ENCODE results near the gene ROPN1B. TPM values are rescaled to one million over a fixed set of nuclear protein-coding genes. Genes with fewer than 3 reads are reported as not detected.
A peak's percentile ranks its signal among the peaks of the same experiment; 100 is the strongest.
"Not testable (repeated sequence)": the region's sequence is repeated elsewhere in the genome, so short reads cannot be mapped to it uniquely, and the experiment has no call there.

The ROPN1B gene
- total RNA-seq, 1 experiment from 2014 or later = 0.46 TPM

DNA sequence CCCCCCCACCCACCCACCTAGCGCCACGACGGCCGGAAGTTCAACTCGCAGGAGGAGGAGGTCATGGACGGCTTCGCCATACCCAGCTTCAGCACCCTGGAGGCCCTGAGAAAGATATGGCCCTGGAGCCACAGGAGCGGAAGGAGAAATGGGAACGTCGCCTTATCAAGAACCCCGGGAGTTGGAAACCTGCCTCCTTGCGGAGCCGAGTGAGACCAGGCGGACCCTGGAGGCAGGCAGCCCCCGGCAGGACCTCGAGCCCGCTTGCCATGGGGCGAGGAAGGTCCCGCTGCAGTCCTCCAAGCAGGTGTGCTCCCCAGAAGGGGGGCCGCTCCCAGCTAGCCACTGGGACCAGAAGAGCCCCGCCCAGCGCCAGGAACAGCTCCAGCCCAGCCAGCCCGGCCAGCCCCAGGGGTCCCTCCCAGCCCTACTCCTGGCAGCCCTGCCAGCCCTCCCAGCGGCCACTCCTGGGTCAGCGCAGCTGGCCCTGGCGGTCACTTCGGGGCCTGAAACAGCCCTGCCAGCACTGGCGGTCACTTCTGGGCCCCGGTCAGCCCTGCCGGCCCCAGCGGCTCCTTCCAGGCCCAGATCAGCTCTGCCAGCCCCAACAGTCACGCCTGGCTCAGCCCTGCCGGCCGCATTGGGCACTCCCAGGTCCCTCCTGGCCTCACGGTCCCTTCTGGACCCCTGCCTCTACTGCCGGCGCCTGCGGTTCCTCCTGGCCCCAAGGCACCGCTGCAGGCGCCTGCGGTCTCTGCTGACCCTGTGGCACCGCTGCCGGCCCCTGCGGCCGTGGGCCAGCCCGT, 10.3 kb upstream of the ROPN1B start:
- no peak for DNase-seq (ENCODE audit: low read depth)

GRCh38 chr3:125959317-125960065, 9.5 kb upstream of the ROPN1B start:
- DNase-seq (ENCODE audit: low read depth) = no peak

- DNase-seq (ENCODE audit: low read depth) = no peak
These were observed 8.9 kb upstream of the ROPN1B start for GRCh38 chr3:125960066-125960424.

- no peak for DNase-seq (ENCODE audit: low read depth)
These were observed 8.3 kb upstream of the ROPN1B start for GRCh38 chr3:125960456-125961288.

- no peak for DNase-seq (ENCODE audit: low read depth)
These were observed 7.7 kb upstream of the ROPN1B start for GRCh38 chr3:125961289-125961589.

DNA sequence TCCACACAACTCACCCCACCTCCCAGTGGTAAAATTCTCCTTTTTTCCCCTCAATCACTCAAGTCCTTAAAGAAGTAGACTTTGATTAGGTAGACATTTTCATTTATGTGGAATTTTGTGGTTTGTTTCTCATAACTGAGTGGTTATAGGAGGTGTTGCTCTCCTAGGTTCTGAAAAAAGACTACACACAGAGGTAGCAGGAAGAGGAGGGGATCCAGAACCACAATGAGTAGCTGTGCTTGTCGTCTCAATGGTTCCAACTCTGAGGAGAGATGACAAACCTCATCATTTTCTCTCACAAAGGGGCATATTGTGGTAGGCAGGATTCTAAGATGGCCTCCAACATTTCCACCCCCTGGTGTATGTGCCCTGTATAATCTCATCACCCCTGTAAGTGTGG, 5.1 kb upstream of the ROPN1B start:
- DNase-seq (ENCODE audit: low read depth) = not testable (repeated sequence)

- DNase-seq (ENCODE audit: low read depth) = no peak
These were observed 3.5 kb upstream of the ROPN1B start for GRCh38 chr3:125965505-125965904.

DNA sequence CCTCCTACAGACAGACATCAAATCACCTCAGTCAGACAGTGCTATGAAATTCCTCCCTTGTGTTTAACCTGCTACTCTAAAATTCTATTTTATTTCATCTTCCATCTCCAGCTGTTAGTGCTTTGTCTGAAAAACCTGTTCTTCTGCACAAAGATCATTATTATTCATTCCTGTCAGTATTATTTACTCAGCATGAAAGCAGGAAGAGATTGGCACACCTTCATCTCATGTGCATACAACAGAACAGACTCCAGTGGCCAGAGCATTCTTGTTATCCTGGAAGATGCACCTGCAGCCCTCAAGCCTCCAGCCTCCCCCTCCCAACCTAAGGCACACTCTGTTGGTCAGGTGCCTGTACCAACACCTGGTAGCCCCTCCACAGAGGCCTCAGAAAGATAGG, 1.8 kb upstream of the ROPN1B start:
- no peak for DNase-seq (ENCODE audit: low read depth)

- DNase-seq (ENCODE audit: low read depth) = not testable (repeated sequence)
These were observed 857 bp upstream of the ROPN1B start for GRCh38 chr3:125968121-125968520.

DNA sequence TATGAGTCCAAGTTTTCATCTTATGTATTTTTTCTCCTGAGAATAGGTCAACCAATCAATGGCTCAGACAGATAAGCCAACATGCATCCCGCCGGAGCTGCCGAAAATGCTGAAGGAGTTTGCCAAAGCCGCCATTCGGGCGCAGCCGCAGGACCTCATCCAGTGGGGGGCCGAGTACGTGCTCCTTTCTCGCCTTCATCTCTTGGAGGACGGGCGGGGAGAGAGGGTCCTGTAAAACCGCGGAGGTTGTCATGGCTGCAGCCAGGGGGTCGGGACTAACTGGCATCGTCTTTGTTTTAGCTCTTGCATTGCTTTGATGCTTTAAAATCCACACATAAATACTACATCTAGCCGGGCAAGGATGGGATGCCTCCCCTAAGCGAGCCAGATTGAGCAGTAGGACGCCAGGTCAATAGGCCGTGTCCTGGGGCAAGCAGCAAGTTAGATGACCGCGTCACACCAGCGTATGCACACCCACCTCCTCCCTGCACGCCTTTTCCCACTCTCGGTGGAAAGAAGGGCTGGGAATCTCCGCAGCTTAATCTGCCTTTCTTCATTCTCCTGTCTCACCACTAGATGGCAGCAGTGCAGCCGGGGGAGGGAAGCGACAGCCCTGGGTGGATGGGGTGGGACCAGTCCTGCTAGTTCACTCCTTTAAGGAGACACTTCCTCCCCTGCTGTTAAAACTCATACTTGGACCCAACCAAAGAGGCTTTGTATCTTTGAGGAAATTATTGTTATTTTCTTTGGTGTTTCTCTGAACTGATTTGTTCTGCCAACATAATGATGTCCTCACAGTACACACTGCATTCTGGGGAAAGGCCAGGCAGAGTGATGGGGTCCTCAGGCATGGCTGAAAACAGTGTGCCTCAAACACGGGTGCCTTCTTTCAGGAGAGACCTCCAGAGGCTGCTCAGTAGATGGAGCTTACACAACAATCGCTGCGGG, 3.3 kb downstream of the ROPN1B start:
- DNase-seq (ENCODE audit: low read depth) = peak; percentile 43

DNA sequence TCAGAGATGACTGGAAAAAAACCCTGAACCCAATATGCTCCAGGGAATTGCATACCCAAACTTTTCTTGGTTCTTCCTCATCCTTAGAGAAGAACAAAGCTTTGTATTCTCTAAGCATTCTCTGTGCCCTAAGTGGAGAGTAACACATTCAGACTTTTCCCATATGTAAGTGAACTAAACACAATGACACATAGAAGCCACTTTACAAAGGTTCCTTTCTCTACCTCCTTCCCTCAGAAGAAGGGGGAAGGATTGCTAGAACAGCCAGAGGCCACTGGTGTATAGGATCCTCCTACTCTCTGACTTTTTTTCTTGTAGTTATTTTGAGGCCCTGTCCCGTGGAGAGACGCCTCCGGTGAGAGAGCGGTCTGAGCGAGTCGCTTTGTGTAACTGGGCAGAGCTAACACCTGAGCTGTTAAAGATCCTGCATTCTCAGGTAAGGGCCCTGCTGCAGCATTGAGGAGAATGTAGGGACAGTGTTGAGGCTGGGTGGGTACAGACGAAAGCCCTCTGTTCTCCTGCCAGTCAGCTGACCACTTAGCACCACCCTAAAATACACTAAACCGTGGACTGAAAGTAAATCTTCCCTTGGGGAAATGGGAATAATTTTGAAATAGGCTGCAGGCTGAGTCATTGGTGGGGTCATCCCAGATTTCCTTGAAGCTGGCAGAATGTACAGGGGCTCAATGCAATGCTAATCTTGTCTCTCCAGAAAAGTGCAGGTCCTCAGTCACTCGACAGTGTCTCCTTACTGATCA, 6.4 kb downstream of the ROPN1B start:
- DNase-seq (ENCODE audit: low read depth) = not testable (repeated sequence)

GRCh38 chr3:125976003-125976390, 7.0 kb downstream of the ROPN1B start:
- not testable (repeated sequence) for DNase-seq (ENCODE audit: low read depth)

DNA sequence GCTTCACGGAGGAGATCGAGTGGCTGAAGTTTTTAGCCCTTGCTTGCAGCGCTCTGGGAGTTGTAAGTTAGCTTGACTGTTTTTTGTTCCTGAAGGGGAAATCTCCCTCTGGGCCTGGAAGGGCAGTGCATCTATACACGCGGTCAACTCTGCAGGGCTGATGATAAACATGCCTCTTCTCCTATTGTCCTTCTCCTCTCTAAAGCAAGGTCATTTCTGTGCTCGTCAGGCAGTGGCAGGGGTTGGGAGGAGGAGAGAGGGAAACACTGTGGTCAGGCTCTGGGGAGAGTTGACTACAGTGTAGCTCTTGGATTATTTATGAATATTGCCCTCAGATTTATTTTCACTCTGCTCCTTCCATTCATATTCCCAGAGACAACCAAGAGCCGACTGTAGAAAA, 8.1 kb downstream of the ROPN1B start:
- not testable (repeated sequence) for DNase-seq (ENCODE audit: low read depth)

- DNase-seq (ENCODE audit: low read depth) = not testable (repeated sequence)
These were observed 16.0 kb downstream of the ROPN1B start for GRCh38 chr3:125984951-125985350.

DNA sequence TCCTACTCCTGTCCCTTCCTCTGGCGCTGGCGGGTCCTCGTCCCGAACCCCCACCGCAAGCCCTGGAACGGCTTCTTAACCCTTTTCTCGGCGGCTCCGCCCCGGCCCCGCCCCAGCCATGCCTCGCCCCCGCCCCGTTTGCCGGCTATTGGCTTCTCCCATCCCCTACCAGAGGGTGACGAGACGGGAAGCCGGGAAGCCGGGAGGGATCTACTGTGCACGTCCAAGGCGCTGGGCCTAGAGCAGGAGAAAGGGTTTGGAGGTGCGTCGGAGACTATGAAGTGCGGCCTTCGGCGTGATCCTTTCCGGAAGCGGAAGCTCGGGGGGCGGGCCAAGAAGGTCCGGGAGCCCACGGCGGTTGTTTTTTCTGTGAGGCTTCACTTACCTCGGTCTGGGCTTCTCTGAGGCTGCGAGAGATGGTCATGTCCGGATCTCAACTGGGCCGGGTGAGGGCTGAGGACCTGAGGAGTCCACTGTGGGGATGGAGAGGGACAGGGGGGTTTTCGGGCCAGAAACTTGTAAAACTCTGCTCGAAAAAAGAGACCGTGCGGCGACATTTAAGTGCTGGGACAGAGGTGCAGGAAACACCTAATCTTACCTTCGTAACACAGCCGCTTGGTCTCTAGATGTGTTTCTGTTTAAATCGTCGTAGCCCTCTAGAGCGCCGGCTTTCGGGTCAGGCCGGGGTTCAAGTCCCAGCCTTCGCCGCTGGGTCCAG, 21.4 kb downstream of the ROPN1B start:
- peak; percentile 98 for DNase-seq (ENCODE audit: low read depth)

DNA sequence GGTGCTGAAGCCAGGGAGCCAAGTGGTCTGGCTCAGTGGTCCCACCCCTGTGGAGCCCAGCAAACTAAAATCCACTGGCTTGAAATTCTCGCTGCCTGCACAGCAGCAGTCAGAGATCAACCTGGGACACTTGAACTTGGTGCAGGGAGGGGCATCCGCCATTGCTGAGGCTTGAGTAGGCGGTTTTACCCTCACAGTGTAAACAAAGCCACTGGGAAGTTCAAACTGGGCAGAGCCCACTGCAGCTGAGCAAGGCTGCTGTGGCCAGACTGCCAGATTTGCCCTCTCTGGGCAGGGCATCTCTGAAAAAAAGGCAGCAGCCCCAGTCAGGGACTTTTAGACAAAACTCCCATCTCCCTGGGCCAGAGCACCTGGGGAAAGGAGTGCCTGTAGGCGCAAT, 27.8 kb downstream of the ROPN1B start:
- DNase-seq (ENCODE audit: low read depth) = not testable (repeated sequence)

- DNase-seq (ENCODE audit: low read depth) = no peak
These were observed 33.2 kb downstream of the ROPN1B start for GRCh38 chr3:126002189-126002588.

DNA sequence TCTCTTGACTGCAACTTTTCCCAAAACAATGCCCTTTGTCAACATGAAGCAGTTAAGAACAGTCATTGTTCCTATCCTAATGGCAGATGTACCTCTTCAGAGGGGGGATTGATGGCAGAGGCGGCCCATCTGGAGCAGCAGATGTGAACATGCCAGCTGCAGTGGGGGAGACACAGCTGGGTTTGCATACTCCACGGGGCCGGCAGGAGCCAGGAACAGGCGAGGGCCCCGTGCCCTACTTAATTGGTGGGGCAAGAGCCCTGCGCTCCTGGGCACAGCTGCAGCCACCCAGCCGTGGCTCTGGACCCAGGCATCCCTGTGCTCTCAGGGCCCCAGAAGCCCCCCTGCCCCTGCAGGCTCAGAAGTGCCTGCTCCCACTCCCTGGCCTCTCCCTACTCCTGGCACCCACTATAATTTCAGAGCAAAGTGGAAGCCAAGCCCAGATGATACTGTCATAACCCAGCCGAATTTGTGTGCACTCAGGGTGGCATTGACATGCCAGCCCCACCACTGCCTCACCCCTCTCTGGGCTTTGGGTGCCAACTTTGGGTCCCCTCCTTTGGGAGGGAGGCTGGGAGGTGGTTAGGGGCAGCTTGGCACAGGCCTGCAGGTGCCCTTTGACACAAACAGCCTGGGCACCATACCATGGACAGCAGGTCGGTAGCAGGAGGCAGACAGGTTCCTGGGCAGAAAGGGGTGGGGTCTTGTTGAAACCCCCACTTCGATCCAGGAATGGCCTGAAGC, 34.6 kb downstream of the ROPN1B start:
- no peak for DNase-seq (ENCODE audit: low read depth)

GRCh38 chr3:126004217-126004616, 35.2 kb downstream of the ROPN1B start:
- DNase-seq (ENCODE audit: low read depth) = no peak
